Pancreas (tissue), 10 donors: ENCODE results near the gene BCL10. TPM values are rescaled to one million over a fixed set of nuclear protein-coding genes. Genes with fewer than 3 reads are reported as not detected.

Source experiments
- ATAC-seq, 4 donors: fragments of 200-7000 bp; cut with Tn5 transposase; one replicate each; pipeline versions ENCODE4 v1.8.0 to v1.9.1; 2020; ENCODE audit warnings: mild to moderate bottlenecking in 4 of 4, moderate library complexity in 4 of 4
- DNase-seq, 6 donors: peaks; one replicate each; pipeline ENCODE4 v3.0.0-alpha.2; 2020
- FAIRE-seq: peaks from 2 replicates; lab custom pipeline; 2012; peaks lifted over from hg19 to GRCh38; lab: Jason Lieb, UNC
- H3K27ac ChIP-seq, 4 donors: fragments of 200-600 bp; sonication (generic); 1 replicate in 3 of 4; 2 replicates in 1 of 4; pipeline versions ENCODE4 v1.5.0 to v1.8.0; 2020
- H3K27me3 ChIP-seq, 4 donors: fragments of 200-600 bp; one replicate each; pipeline ENCODE4 v1.8.0; 2021
- H3K36me3 ChIP-seq, 3 donors: fragments of 200-600 bp; sonication (generic) in 1 of 3; one replicate each; pipeline versions ENCODE4 v1.5.0 to v1.8.0; 2020 to 2021
- H3K4me1 ChIP-seq, 3 donors: fragments of 200-600 bp; one replicate each; pipeline ENCODE4 v1.8.0; 2021
- H3K4me3 ChIP-seq, 4 donors: fragments of 200-600 bp; sonication (generic) in 2 of 4; one replicate each; pipeline versions ENCODE4 v1.5.0 to v1.8.0; 2020 to 2021
- H3K9me3 ChIP-seq, 4 donors: fragments of 200-600 bp; one replicate each; pipeline ENCODE4 v1.8.0; 2021
- WGBS, 2 donors: extraction: QIAGEN DNeasy Blood & Tissue Kit; methylation state at CpG; one replicate each; pipeline ENCODE4 v1.1.7; 2013; 5-methylcytosine and 5-hydroxymethylcytosine counted together
- intact Hi-C, 3 donors: fragments of 100-400 bp; cut with DNase I; formaldehyde crosslinking; loops; one replicate each; pipeline versions ENCODE4 v1.11.1 to v1.14.2; 2022
- polyA plus RNA-seq, 2 donors: library from polyadenylated mRNA; stranded (reverse); fragments of 200-250 nt; gene quantifications; one replicate each; pipeline ENCODE4 v1.2.3, GENCODE V29; 2013
- total RNA-seq, 6 donors: library from RNA; stranded (reverse); fragmentation: NEBNext Ultra II Directional in 4 of 6; extraction: Animal tissue kit (Norgen Biotek cat#: 25700) in 4 of 6; gene quantifications; one replicate each; pipeline versions ENCODE4 v1.2.1 to v1.2.4, GENCODE V29; 2021 to 2023
- TF ChIP-seq, protein P1 (sequence below), 4 donors: fragments of 200-600 bp; sonication (generic) in 3 of 4; IDR thresholded peaks; one replicate each; pipeline versions ENCODE4 v1.5.0 to v1.8.0; 2021; ENCODE audit warnings: antibody characterized with exemption in 4 of 4
- donor health status: healthy with polysubstance abuse.
- donor health status: DM: no; HTN: no; CAD: no; lungs with moderate emphysema.
- donor health status: DM: no; HTN: no; CAD: no.
- donor health status: control.
- donor health status: control.
- donor health status: Bipolar disorder and iron deficiency.
- donor health status: DM: yes; HTN: yes; CAD: no.
- donor health status: DM: no; HTN: no; CAD: no.
- donor health status: DM: no; HTN: no; CAD: no.
- donor health status: DM: yes; HTN: yes; CAD: no.

BCL10 gene
- total and polyA plus RNA-seq, 8 donors: 3.2 to 16.9 (median 7.6) TPM

DNA sequence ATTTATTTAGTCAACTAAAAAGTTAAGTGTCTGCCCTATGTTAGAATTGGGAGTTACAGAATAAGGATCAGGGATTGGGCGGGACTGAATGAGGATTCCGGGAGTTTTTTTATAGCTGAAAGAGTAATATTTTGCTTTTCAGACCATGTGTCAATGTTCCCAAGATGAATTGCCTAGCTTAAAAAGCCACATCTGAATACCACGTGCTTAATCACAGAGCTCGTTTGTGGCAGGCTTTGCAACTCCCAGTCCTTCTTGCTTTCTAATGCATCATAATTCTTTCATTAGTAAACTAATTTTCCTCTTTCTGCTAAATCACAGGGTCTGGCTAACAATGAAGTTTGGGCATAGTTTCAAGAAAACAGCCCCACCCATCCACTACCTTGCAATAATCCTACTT, 4.2 kb upstream of the BCL10 start:
- no peak overlapping the region for H3K4me3 ChIP-seq
- FAIRE-seq: no peak
- TF ChIP-seq, protein P1, sequence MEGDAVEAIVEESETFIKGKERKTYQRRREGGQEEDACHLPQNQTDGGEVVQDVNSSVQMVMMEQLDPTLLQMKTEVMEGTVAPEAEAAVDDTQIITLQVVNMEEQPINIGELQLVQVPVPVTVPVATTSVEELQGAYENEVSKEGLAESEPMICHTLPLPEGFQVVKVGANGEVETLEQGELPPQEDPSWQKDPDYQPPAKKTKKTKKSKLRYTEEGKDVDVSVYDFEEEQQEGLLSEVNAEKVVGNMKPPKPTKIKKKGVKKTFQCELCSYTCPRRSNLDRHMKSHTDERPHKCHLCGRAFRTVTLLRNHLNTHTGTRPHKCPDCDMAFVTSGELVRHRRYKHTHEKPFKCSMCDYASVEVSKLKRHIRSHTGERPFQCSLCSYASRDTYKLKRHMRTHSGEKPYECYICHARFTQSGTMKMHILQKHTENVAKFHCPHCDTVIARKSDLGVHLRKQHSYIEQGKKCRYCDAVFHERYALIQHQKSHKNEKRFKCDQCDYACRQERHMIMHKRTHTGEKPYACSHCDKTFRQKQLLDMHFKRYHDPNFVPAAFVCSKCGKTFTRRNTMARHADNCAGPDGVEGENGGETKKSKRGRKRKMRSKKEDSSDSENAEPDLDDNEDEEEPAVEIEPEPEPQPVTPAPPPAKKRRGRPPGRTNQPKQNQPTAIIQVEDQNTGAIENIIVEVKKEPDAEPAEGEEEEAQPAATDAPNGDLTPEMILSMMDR (IDR thresholded peaks at IDR 0.05): no peak
- H3K27me3 ChIP-seq: no peaks in the 10 kb centered on the region
- DNase-seq: no peak
- H3K4me1 ChIP-seq: no peaks in the 10 kb centered on the region
- intact Hi-C loops: no loop called here
- H3K36me3 ChIP-seq: no peaks in the 10 kb centered on the region
- no peaks in the 10 kb centered on the region for H3K9me3 ChIP-seq
- no peak overlapping the region for H3K27ac ChIP-seq
- 34 to 43% methylated on average over 4 of the region's 4 CpGs for WGBS, 2 donors
- ATAC-seq: no peak

DNA sequence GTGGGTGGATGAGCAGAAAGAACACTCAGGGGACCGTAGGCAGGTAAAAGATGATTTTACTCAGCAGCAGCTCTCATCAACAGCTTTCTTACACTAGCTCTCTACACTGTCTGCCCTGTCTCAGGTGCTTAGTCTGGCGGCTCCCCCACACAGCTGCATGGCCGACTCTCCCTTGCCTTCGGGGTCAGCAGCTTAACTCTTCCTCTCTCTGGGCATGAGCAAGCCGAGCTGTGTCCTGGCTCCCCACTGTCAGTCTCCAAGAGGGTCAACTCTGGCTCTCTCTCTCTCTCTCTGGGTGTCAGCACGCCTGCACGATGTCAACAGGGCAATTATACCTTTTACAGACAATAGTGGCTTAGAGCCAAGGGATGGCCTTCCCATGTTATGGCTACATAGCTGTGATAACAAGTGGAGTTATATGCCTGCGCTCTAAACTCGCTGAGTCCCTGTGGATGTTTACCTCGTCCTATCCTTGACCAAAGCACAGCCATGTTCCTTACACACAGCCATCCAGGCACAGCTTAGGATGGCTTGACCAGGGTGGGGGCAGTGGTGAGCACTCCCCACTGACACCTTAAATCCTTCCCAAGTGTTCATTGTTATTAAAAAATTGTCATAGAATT, 3.1 kb upstream of the BCL10 start:
- Histone ChIP-seq H3K4me3 (no peak overlapping the region), H3K9me3 (no peaks in the 10 kb centered on the region), H3K36me3 (no peaks in the 10 kb centered on the region), H3K27ac (peak overlapping the region in 2 of 4 donors; percentile 68 to 69), H3K27me3 (no peaks in the 10 kb centered on the region), H3K4me1 (peaks cover 4 to 5% (median 4%) of the 10 kb centered on the region in 3 donors)
- TF ChIP-seq, protein P1 (IDR thresholded peaks at IDR 0.05): no peak
- no peak for DNase-seq
- intact Hi-C loops: no loop called here
- no peak for FAIRE-seq
- no peak for ATAC-seq
- 77 to 78% methylated on average over 10 of the region's 10 CpGs for WGBS, 2 donors

DNA sequence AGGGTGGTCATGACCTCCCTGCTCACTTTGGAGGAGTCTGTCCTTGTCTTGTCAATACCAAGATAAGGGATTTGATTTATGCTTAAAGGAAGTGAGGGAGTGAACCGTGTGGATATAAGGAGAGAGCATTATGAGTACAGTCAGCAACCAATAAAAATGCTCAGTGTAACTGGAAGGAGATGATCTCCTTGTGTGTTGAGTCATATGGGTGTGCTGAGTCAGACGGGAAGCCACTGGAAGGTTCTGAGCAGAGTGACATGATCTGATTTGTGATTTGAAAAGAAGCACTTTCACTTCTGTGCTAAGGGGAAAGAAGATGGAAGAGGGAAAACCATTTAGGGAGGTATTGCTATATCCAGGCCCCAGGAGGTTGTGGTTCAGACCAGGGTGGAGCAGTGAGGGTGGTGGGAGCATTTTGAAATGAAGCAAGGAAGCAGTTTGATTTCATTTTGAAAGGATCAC, 2.5 kb upstream of the BCL10 start:
- TF ChIP-seq, protein P1 (IDR thresholded peaks at IDR 0.05): no peak
- H3K4me3 ChIP-seq: no peak overlapping the region
- DNase-seq: peak in 1 of 6 donors; percentile 48
- peak in 1 of 4 donors; percentile 7 for ATAC-seq
- no peaks in the 10 kb centered on the region for H3K27me3 ChIP-seq
- intact Hi-C loops: no loop called here
- H3K4me1 ChIP-seq: peaks cover 11% of the 10 kb centered on the region in 3 donors
- FAIRE-seq: no peak
- no peaks in the 10 kb centered on the region for H3K36me3 ChIP-seq
- H3K9me3 ChIP-seq: no peaks in the 10 kb centered on the region
- H3K27ac ChIP-seq: peak overlapping the region in 2 of 4 donors; percentile 68 to 69
- 16 to 27% methylated on average over 2 of the region's 2 CpGs for WGBS, 2 donors

DNA sequence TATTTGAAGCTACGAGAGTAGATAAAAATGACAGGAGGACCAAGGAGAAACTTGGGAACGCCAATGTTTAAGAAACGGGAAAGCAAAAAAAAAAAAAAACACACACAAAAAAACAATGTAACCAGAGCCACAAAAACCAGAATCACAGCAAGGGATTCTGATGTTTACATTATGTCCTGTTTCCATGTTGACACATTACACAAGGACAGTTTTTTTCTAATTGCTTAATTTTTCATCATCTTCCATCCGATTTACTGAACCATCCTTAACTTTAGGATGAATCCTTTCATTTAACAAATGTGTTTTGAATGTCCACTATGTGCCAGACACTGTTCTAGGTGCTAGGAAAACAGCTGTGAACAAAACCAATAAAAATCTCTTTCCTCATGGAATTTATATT, 1.4 kb upstream of the BCL10 start:
- ATAC-seq (no peak), FAIRE-seq (no peak), DNase-seq (no peak)
- H3K4me3 ChIP-seq: no peak overlapping the region
- no peaks in the 10 kb centered on the region for H3K27me3 ChIP-seq
- no peaks in the 10 kb centered on the region for H3K9me3 ChIP-seq
- H3K4me1 ChIP-seq: peaks cover 13 to 17% (median 17%) of the 10 kb centered on the region in 3 donors
- 86 to 88% methylated on average over 4 of the region's 4 CpGs for WGBS, 2 donors
- H3K27ac ChIP-seq: no peak overlapping the region
- intact Hi-C loops: no loop called here
- H3K36me3 ChIP-seq: no peaks in the 10 kb centered on the region
- TF ChIP-seq, protein P1 (IDR thresholded peaks at IDR 0.05): no peak

DNA sequence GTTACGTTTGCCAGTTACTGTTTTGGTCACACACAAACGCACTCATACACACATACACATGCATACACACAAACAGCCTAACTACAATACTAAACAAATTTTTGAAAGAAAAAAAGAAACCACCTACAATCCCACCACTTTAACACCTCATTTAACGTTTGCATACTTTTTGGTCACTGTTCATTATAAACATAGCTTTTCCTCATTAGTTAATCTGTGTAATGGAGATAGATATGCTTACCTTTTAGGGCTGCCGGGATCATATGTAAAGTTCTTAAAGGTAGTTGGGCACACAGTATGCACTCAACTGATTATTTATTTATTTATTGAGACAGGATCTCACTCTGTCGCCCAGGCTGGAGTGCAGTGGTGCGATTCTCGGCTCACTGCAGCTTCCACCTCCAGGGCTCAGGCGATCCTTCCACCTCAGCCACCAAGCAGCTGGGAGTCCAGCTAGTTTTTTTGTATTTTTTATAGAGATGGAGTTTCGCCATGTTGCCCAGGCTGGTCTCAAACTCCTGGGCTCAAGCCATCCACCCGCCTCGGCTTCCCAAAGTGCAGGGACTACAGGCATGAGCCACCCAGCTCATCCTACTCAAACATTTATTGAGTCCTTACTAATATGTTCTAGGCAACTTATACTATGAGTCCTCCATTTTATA, 677 bp upstream of the BCL10 start:
- Histone ChIP-seq H3K4me1 (peaks cover 13 to 21% (median 18%) of the 10 kb centered on the region in 3 donors), H3K36me3 (no peaks in the 10 kb centered on the region), H3K27me3 (no peaks in the 10 kb centered on the region), H3K9me3 (no peaks in the 10 kb centered on the region), H3K27ac (peak overlapping the region; percentile 91 to 97 (median 94)), H3K4me3 (peak overlapping the region; percentile 8 to 97 (median 44))
- TF ChIP-seq, protein P1 (IDR thresholded peaks at IDR 0.05): no peak
- WGBS, 2 donors: 51 to 53% methylated on average over 11 of the region's 11 CpGs
- intact Hi-C loops: no loop called here
- no peak for ATAC-seq
- FAIRE-seq: no peak
- no peak for DNase-seq
